ENCODE measurements around the gene ACSS1.

DNA sequence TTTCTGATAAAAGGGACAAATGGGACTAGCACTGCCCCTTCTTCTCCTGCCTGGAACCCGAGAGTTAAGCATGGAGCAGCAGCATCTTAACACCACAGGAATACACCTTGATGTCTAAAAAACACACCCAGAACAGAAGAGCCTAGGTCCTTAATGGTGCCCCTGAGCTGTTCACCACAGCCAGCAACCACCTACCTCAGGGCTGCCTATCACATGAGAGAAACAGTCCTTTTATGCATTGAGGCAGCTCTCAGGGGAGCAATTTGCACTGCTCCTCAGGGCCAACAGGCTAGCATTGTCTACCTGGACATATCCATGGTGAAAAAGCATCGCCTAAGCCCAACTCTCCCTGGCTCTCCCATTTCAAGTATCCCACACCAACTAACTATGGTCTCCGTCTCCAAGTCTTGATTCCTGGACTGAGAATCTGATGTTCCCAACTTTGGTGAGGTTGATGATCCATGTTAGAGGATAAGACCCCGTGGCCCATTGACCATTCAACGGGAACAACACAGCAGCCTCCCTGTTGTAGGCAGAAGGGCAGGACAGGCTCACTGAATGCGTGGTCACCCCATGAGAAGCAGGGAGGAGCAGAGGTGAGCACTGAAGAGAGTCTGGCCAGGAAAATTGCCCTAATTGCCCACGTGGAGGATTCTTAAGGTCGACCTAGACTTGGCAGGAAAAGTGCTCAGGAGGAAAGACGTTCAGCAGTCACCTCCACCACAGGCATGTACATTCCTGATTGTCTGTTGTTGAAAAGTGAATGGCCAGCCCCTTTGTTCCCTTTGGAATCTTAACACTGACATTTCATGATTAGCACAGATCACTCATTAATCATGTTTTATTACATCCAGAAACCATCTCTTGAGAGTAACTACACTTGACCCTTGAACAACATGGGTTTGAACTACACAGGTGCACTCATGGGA is 61.2 kb downstream of the ACSS1 start:
- TF ChIP-seq, protein P1, sequence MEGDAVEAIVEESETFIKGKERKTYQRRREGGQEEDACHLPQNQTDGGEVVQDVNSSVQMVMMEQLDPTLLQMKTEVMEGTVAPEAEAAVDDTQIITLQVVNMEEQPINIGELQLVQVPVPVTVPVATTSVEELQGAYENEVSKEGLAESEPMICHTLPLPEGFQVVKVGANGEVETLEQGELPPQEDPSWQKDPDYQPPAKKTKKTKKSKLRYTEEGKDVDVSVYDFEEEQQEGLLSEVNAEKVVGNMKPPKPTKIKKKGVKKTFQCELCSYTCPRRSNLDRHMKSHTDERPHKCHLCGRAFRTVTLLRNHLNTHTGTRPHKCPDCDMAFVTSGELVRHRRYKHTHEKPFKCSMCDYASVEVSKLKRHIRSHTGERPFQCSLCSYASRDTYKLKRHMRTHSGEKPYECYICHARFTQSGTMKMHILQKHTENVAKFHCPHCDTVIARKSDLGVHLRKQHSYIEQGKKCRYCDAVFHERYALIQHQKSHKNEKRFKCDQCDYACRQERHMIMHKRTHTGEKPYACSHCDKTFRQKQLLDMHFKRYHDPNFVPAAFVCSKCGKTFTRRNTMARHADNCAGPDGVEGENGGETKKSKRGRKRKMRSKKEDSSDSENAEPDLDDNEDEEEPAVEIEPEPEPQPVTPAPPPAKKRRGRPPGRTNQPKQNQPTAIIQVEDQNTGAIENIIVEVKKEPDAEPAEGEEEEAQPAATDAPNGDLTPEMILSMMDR (IDR thresholded peaks at IDR 0.05; ENCODE audit: low read depth, low read length): no peak
- TF ChIP-seq POLR2A (IDR thresholded peaks at IDR 0.05; ENCODE audit: extremely low read depth, insufficient read length): no peak
